ENCODE measurements around the gene UGT3A2.
"Not testable (repeated sequence)": the region's sequence is repeated elsewhere in the genome, so short reads cannot be mapped to it uniquely, and the experiment has no call there.

The UGT3A2 gene

GRCh38 chr5:36045895-36046294, 20.8 kb downstream of the UGT3A2 start:
- no peak overlapping the region for H3K27ac ChIP-seq (ENCODE audit: poor library complexity, severe bottlenecking)
- DNase-seq (ENCODE audit: low spot score) = no peak
- peaks cover 25% of the 10 kb centered on the region for H3K27me3 ChIP-seq (ENCODE audit: insufficient read depth, poor library complexity, severe bottlenecking)
- no peaks in the 10 kb centered on the region for H3K9me3 ChIP-seq (ENCODE audit: severe bottlenecking)
- no peak for TF ChIP-seq CTCF (IDR thresholded peaks at IDR 0.05; ENCODE audit: poor library complexity, severe bottlenecking)
- no peaks in the 10 kb centered on the region for H3K4me1 ChIP-seq (ENCODE audit: insufficient read depth, poor library complexity, severe bottlenecking)
- no peak for ATAC-seq (ENCODE audit: low read depth)
- H3K4me3 ChIP-seq (ENCODE audit: severe bottlenecking) = no peak overlapping the region
- no peaks in the 10 kb centered on the region for H3K36me3 ChIP-seq (ENCODE audit: low read depth)

GRCh38 chr5:36041537-36041845, 25.2 kb downstream of the UGT3A2 start:
- Histone ChIP-seq H3K4me1 (ENCODE audit: insufficient read depth, poor library complexity, severe bottlenecking) (no peaks in the 10 kb centered on the region), H3K27me3 (ENCODE audit: insufficient read depth, poor library complexity, severe bottlenecking) (peaks cover 25% of the 10 kb centered on the region), H3K27ac (ENCODE audit: poor library complexity, severe bottlenecking) (no peak overlapping the region), H3K36me3 (ENCODE audit: low read depth) (no peaks in the 10 kb centered on the region), H3K9me3 (ENCODE audit: severe bottlenecking) (no peaks in the 10 kb centered on the region), H3K4me3 (ENCODE audit: severe bottlenecking) (no peak overlapping the region)
- DNase-seq (ENCODE audit: low spot score) (no peak), ATAC-seq (ENCODE audit: low read depth) (no peak)
- TF ChIP-seq CTCF (IDR thresholded peaks at IDR 0.05; ENCODE audit: poor library complexity, severe bottlenecking) = no peak

GRCh38 chr5:36040651-36041536, 25.8 kb downstream of the UGT3A2 start:
- ATAC-seq (ENCODE audit: low read depth) (no peak), DNase-seq (ENCODE audit: low spot score) (no peak)
- no peaks in the 10 kb centered on the region for H3K4me1 ChIP-seq (ENCODE audit: insufficient read depth, poor library complexity, severe bottlenecking)
- no peak overlapping the region for H3K27ac ChIP-seq (ENCODE audit: poor library complexity, severe bottlenecking)
- no peak overlapping the region for H3K4me3 ChIP-seq (ENCODE audit: severe bottlenecking)
- no peak for TF ChIP-seq CTCF (IDR thresholded peaks at IDR 0.05; ENCODE audit: poor library complexity, severe bottlenecking)
- H3K36me3 ChIP-seq (ENCODE audit: low read depth) = no peaks in the 10 kb centered on the region
- H3K9me3 ChIP-seq (ENCODE audit: severe bottlenecking) = peaks cover 2% of the 10 kb centered on the region
- peaks cover 25% of the 10 kb centered on the region for H3K27me3 ChIP-seq (ENCODE audit: insufficient read depth, poor library complexity, severe bottlenecking)

- Histone ChIP-seq H3K4me3 (ENCODE audit: severe bottlenecking) (no peak overlapping the region), H3K36me3 (ENCODE audit: low read depth) (no peaks in the 10 kb centered on the region), H3K9me3 (ENCODE audit: severe bottlenecking) (peaks cover 2% of the 10 kb centered on the region), H3K27me3 (ENCODE audit: insufficient read depth, poor library complexity, severe bottlenecking) (no peaks in the 10 kb centered on the region), H3K27ac (ENCODE audit: poor library complexity, severe bottlenecking) (no peak overlapping the region), H3K4me1 (ENCODE audit: insufficient read depth, poor library complexity, severe bottlenecking) (no peaks in the 10 kb centered on the region)
- no peak for ATAC-seq (ENCODE audit: low read depth)
- DNase-seq (ENCODE audit: low spot score) = no peak
- no peak for TF ChIP-seq CTCF (IDR thresholded peaks at IDR 0.05; ENCODE audit: poor library complexity, severe bottlenecking)
Measured at GRCh38 chr5:36035696-36036095, 31.0 kb downstream of the UGT3A2 start.

- not testable (repeated sequence) for DNase-seq (ENCODE audit: low spot score); H3K27me3 ChIP-seq (ENCODE audit: insufficient read depth, poor library complexity, severe bottlenecking); H3K4me1 ChIP-seq (ENCODE audit: insufficient read depth, poor library complexity, severe bottlenecking); H3K9me3 ChIP-seq (ENCODE audit: severe bottlenecking); H3K36me3 ChIP-seq (ENCODE audit: low read depth); ATAC-seq (ENCODE audit: low read depth); H3K27ac ChIP-seq (ENCODE audit: poor library complexity, severe bottlenecking); H3K4me3 ChIP-seq (ENCODE audit: severe bottlenecking)
Measured at GRCh38 chr5:36034536-36035134, 32.0 kb downstream of the UGT3A2 start.
